Adrenal gland (tissue), 12 donors: ENCODE results near the gene MYO5A. TPM values are rescaled to one million over a fixed set of nuclear protein-coding genes. Genes with fewer than 3 reads are reported as not detected.

Experiments
- DNase-seq, 7 donors: peaks; one replicate each; pipeline ENCODE4 v3.0.0-alpha.2; 2019 to 2020
- H3K27ac ChIP-seq, 5 donors: fragments of 200-600 bp; sonication (generic) in 4 of 5; 1 replicate in 3 of 5; 2 replicates in 2 of 5; pipeline versions ENCODE4 v1.5.1 to v1.8.0; 2016 to 2020; ENCODE audit warnings: mild to moderate bottlenecking in 1 of 5
- H3K27me3 ChIP-seq: fragments of 200-600 bp; 2 replicates; pipeline ENCODE4 v1.8.0; 2021
- H3K36me3 ChIP-seq, 2 donors: fragments of 200-600 bp; replicated peaks in 1 of 2; 1 replicate in 1 of 2; 2 replicates in 1 of 2; pipeline versions ENCODE4 v1.5.1 to v1.8.0; 2018 to 2022
- H3K4me1 ChIP-seq, 2 donors: fragments of 200-600 bp; replicated peaks in 1 of 2; 1 replicate in 1 of 2; 2 replicates in 1 of 2; pipeline versions ENCODE4 v1.5.1 to v1.8.0; 2018 to 2021
- H3K4me3 ChIP-seq, 4 donors: fragments of 200-600 bp; sonication (generic) in 3 of 4; one replicate each; pipeline ENCODE4 v1.5.1; 2016 to 2018
- H3K9me3 ChIP-seq, 3 donors: fragments of 200-600 bp; sonication (generic) in 1 of 3; replicated peaks in 1 of 3; 1 replicate in 2 of 3; 2 replicates in 1 of 3; pipeline versions ENCODE4 v1.5.1 to v1.8.0; 2016 to 2021
- CTCF ChIP-seq, 6 experiments: fragments of 450-650 bp in 4 of 6; fragments of 200-600 bp in 2 of 6; sonication (generic) in 1 of 6; IDR thresholded peaks; 1 replicate in 5 of 6; 2 replicates in 1 of 6; pipeline versions ENCODE4 v1.5.1 to v1.8.0; 2016 to 2021; ENCODE audit warnings: antibody characterized with exemption in 6 of 6, mild to moderate bottlenecking in 2 of 6, moderate library complexity in 1 of 6
- POLR2A ChIP-seq, 2 donors: fragments of 450-650 bp; IDR thresholded peaks; one replicate each; pipeline ENCODE4 v1.6.1; 2017; ENCODE audit warnings: antibody characterized with exemption in 2 of 2, mild to moderate bottlenecking in 2 of 2, moderate library complexity in 1 of 2
- WGBS, 4 donors: extraction: QIAGEN DNeasy Blood & Tissue Kit in 2 of 4; methylation state at CpG; one replicate each; pipeline versions ENCODE4 v1.1.5 to v1.1.7; 2013 to 2017; 5-methylcytosine and 5-hydroxymethylcytosine counted together
- intact Hi-C, 2 donors: fragments of 100-400 bp; cut with DNase I; formaldehyde crosslinking; loops; one replicate each; pipeline versions ENCODE4 v1.14.1 to v1.15.0; 2022 to 2023
- polyA plus RNA-seq, 3 donors: library from polyadenylated mRNA; stranded (reverse); fragments of 200-250 nt in 2 of 3; fragments of 350-450 nt in 1 of 3; fragmentation: Illumina TruSeq in 1 of 3; extraction: RNeasy Lipid Tissue Mini Kit (QIAGEN cat#74804) in 1 of 3; gene quantifications; one replicate each; pipeline ENCODE4 v1.2.3, GENCODE V29; 2013 to 2014
- total RNA-seq, 9 donors: library from RNA; depleted of rRNA in 4 of 9; stranded (reverse); fragments of >200 nt in 4 of 9; fragments of 120-200 nt in 1 of 9; fragmentation: NEBNext Ultra II Directional in 1 of 9; extraction: Animal tissue kit (Norgen Biotek cat#: 25700) in 1 of 9; gene quantifications; one replicate each; pipeline versions ENCODE4 v1.1.0 to v1.2.4, GENCODE V29; 2013 to 2023
- donor health status: healthy with polysubstance abuse.
- donor health status: Bipolar disorder and iron deficiency.
- donor health status: DM: yes; HTN: yes; CAD: no.
- donor health status: DM: no; HTN: no; CAD: no.
- donor health status: DM: no; HTN: no; CAD: no.
- donor health status: DM: yes; HTN: yes; CAD: no.

Gene MYO5A
- total and polyA plus RNA-seq, 12 donors, result 6.3 to 57.5 (median 39.6) TPM

GRCh38 chr15:52486003-52486996 is 42.4 kb downstream of the MYO5A start:
- intact Hi-C loops, result no loop called here
- TF ChIP-seq POLR2A (IDR thresholded peaks at IDR 0.05) (no peak), CTCF (IDR thresholded peaks at IDR 0.05) (no peak)
- 69 to 76% (median 74%) methylated on average over 11 of the region's 11 CpGs for WGBS, 4 donors

GRCh38 chr15:52485290-52485689 is 43.4 kb downstream of the MYO5A start:
- no peak for DNase-seq
- Histone ChIP-seq H3K4me1 (peaks cover 0 to 27% of the 10 kb centered on the region in 2 donors), H3K27ac (no peak overlapping the region), H3K27me3 (no peaks in the 10 kb centered on the region), H3K36me3 (no peaks in the 10 kb centered on the region), H3K4me3 (no peak overlapping the region), H3K9me3 (no peaks in the 10 kb centered on the region)
- intact Hi-C loops, result no loop called here
- no peak for TF ChIP-seq POLR2A (IDR thresholded peaks at IDR 0.05)
- TF ChIP-seq CTCF (IDR thresholded peaks at IDR 0.05), result no peak
- 70 to 82% (median 76%) methylated on average over 2 of the region's 2 CpGs for WGBS, 4 donors

More at GRCh38 chr15:52486003-52486996, 42.4 kb downstream of the MYO5A start:
- H3K4me3 ChIP-seq, result no peak overlapping the region
- no peaks in the 10 kb centered on the region for H3K27me3 ChIP-seq
- H3K36me3 ChIP-seq, result no peaks in the 10 kb centered on the region
- H3K9me3 ChIP-seq, result no peaks in the 10 kb centered on the region
- H3K4me1 ChIP-seq, result peaks cover 0 to 19% of the 10 kb centered on the region in 2 donors
- H3K27ac ChIP-seq, result no peak overlapping the region
- no peak for DNase-seq

GRCh38 chr15:52483707-52484106 is 45.0 kb downstream of the MYO5A start:
- Histone ChIP-seq H3K27ac (peak overlapping the region in 2 of 5 donors; percentile 2 to 72), H3K27me3 (no peaks in the 10 kb centered on the region), H3K9me3 (no peaks in the 10 kb centered on the region), H3K4me1 (peaks cover 0 to 27% of the 10 kb centered on the region in 2 donors), H3K4me3 (no peak overlapping the region), H3K36me3 (no peaks in the 10 kb centered on the region)
- DNase-seq, result peak in 2 of 7 donors; percentile 17 to 24
- intact Hi-C loops, result no loop called here
- 47 to 72% (median 55%) methylated on average over 3 of the region's 3 CpGs for WGBS, 4 donors
- TF ChIP-seq CTCF (IDR thresholded peaks at IDR 0.05), result no peak
- no peak for TF ChIP-seq POLR2A (IDR thresholded peaks at IDR 0.05)

- no peak overlapping the region for H3K4me3 ChIP-seq
- intact Hi-C loops, result no loop called here
- H3K36me3 ChIP-seq, result no peaks in the 10 kb centered on the region
- 67 to 83% (median 73%) methylated on average over 3 of the region's 3 CpGs for WGBS, 4 donors
- peak overlapping the region in 3 of 5 donors; percentile 23 to 48 (median 29) for H3K27ac ChIP-seq
- no peak for TF ChIP-seq POLR2A (IDR thresholded peaks at IDR 0.05)
- TF ChIP-seq CTCF (IDR thresholded peaks at IDR 0.05), result no peak
- peak in 2 of 7 donors; percentile 31 to 41 for DNase-seq
- H3K4me1 ChIP-seq, result peaks cover 0 to 27% of the 10 kb centered on the region in 2 donors
- H3K27me3 ChIP-seq, result no peaks in the 10 kb centered on the region
- no peaks in the 10 kb centered on the region for H3K9me3 ChIP-seq
Observed at GRCh38 chr15:52481915-52482314, 46.8 kb downstream of the MYO5A start.
